Measurements from ENCODE around the gene CHCHD6. TPM values are rescaled to one million over a fixed set of nuclear protein-coding genes. Genes with fewer than 3 reads are reported as not detected.

Gene CHCHD6
- total RNA-seq, 4 donors from 2014 or later, result 2.4 to 44.6 (median 5.1) TPM

DNA sequence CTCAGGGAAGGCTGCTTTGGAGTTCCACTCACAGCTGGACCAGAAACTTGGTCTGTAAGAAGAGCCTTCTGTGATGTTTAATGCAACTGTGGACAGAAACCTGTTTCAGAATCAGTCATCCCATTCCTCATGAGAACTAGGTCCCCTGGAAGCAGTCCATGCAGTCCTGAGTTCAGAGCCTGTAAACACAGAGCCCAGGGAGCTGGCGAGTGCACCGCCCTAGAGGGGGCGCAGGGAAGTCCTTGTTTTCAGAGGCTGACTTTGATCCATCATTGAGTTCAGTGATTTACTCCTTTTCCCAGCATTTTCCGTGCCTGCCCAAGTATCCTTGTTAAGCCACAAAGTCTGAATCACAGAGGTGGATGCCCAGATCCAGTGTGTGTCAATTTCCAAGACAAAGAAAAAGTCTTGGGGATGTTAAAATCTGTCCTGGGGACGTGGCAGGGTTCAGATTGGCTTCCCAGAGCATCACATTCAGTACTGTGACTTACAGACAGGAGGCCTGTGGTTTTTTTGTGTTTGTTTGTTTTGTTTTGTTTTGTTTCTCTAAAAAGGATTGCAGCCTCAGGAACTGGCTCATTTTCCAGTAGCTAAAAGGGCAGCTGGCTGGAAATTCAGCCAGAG, 39.3 kb upstream of the CHCHD6 start:
- no peaks in the 10 kb centered on the region for H3K4me1 ChIP-seq
- no peak for TF ChIP-seq POLR2A (IDR thresholded peaks at IDR 0.05)
- TF ChIP-seq, protein P1, sequence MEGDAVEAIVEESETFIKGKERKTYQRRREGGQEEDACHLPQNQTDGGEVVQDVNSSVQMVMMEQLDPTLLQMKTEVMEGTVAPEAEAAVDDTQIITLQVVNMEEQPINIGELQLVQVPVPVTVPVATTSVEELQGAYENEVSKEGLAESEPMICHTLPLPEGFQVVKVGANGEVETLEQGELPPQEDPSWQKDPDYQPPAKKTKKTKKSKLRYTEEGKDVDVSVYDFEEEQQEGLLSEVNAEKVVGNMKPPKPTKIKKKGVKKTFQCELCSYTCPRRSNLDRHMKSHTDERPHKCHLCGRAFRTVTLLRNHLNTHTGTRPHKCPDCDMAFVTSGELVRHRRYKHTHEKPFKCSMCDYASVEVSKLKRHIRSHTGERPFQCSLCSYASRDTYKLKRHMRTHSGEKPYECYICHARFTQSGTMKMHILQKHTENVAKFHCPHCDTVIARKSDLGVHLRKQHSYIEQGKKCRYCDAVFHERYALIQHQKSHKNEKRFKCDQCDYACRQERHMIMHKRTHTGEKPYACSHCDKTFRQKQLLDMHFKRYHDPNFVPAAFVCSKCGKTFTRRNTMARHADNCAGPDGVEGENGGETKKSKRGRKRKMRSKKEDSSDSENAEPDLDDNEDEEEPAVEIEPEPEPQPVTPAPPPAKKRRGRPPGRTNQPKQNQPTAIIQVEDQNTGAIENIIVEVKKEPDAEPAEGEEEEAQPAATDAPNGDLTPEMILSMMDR (IDR thresholded peaks at IDR 0.05), result no peak
- no peaks in the 10 kb centered on the region for H3K9me3 ChIP-seq
- no peak overlapping the region for H3K27ac ChIP-seq
- H3K27me3 ChIP-seq, result no peaks in the 10 kb centered on the region
- no peaks in the 10 kb centered on the region for H3K36me3 ChIP-seq
- DNase-seq, result no peak
- H3K4me3 ChIP-seq, result no peak overlapping the region

DNA sequence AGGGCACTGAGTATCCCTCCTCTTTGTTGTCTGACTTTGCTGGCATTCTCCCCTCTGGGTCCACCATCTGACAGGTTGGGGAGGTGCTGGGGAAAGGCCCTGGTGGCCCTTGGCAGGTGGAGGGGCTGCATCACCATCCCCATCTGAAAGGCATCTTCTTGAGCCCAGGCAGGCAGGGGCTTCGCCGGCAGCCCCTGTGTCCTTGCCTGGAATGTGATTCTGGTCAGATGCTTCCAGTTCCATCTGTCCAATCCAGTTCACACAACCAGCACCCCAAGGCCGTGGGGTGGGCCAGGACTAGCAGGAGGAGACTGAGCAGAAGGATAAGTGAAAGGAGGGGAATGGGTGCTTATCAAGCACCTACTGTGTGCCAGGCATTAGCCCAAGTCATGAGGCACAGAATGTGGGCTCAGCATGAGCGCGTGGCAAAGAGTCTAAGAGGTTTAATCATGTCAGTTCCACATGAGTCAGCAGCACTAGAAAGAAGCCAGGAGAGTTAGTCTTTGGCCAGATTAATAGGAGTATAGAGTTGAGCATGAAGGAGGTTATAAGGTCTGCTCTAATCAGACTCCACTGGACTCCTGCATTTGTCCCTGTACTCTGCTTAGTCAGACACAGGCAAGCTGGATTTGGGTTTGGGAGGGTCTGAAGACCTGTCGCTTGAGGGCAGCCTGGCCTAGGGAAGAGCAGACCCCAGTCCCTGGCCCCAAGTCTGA, 38.7 kb upstream of the CHCHD6 start:
- no peaks in the 10 kb centered on the region for H3K36me3 ChIP-seq
- TF ChIP-seq, protein P1 (IDR thresholded peaks at IDR 0.05), result no peak
- no peak for TF ChIP-seq POLR2A (IDR thresholded peaks at IDR 0.05)
- H3K27me3 ChIP-seq, result no peaks in the 10 kb centered on the region
- no peak overlapping the region for H3K27ac ChIP-seq
- DNase-seq, result peak in 1 of 3 donors; percentile 31
- no peaks in the 10 kb centered on the region for H3K4me1 ChIP-seq
- no peaks in the 10 kb centered on the region for H3K9me3 ChIP-seq
- no peak overlapping the region for H3K4me3 ChIP-seq

DNA sequence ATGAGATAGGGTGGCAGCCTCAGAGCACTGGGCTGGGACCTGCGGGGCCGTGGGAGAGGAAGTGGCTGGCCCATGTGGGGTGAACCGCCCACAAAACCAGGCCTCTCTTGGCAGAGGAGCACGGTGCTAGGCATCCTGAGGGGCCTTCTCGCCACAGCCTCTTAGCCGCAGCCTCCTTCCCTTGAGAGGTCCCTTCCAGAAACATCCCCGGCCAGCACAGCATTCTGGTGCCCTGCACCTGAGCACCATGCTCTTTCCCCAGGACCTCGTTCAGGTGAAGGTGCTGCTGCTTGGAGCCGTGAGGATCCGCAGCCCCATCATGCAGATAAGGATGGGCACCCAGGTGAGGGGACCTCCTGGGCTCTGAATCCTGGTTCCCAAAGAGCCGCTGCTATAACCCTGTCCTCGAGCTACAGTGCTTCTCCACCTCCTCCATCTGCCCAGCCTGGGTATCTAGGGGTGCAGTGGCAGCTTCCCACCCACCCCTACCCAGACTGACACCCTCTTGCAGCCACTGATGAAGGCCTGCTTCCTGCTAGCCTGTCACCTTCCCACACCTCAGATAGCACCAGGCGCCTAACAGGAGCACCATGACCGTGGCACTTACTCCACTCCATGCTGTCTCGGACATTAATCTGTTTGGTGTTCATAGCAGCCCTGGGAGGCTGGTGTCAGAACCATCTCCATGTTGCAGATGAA, 37.9 kb upstream of the CHCHD6 start:
- TF ChIP-seq, protein P1 (IDR thresholded peaks at IDR 0.05), result no peak
- no peak for TF ChIP-seq POLR2A (IDR thresholded peaks at IDR 0.05)
- Histone ChIP-seq H3K9me3 (no peaks in the 10 kb centered on the region), H3K27ac (no peak overlapping the region), H3K36me3 (no peaks in the 10 kb centered on the region), H3K4me3 (no peak overlapping the region), H3K27me3 (no peaks in the 10 kb centered on the region), H3K4me1 (no peaks in the 10 kb centered on the region)
- peak in 1 of 3 donors; percentile 33 for DNase-seq

DNA sequence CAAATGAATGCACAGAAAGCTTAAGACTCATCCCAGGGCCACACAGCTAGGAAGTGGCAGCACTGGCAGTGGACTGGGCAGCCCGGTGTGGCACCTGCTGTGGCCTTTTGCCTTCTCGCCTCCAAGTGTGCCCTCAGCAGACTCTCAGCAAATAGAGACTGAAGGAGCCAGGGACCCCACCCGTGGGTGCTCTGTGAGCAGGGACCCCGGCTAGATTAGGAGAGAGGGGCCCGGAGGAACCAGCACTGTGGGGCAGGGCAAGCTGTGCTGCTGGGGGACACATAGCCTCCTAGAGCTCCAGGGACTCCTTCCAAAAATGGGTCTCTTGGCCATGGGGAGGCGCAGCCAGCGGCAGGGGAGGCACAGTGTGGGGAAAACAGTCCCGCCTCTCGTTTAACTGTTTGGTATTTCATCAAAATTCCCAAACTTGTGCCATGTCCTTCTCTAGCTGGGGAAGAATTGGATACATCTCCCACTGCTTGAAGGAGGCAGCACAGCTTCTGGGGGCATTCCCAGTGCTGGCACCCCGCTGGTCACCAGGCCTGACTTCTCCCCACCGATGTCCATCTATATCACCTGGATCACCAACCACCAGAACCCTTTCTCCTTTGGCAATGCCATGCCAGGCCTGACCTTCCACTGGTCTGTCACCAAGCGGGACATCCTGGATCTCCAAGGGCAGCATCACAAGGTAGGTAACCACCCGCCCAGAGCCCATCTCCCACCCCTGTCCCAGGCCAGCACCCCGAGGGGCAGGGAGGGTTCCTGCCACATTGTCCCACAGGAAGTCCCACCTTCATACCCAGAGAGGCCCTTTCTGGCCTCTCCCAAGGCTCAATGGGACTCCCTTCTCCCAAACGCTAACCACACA, 37.1 kb upstream of the CHCHD6 start:
- TF ChIP-seq, protein P1 (IDR thresholded peaks at IDR 0.05), result no peak
- TF ChIP-seq POLR2A (IDR thresholded peaks at IDR 0.05), result no peak
- Histone ChIP-seq H3K27me3 (no peaks in the 10 kb centered on the region), H3K9me3 (no peaks in the 10 kb centered on the region), H3K4me3 (no peak overlapping the region), H3K4me1 (no peaks in the 10 kb centered on the region), H3K27ac (no peak overlapping the region), H3K36me3 (no peaks in the 10 kb centered on the region)
- peak in 1 of 3 donors; percentile 25 for DNase-seq
